Neural cell (in vitro differentiated cells): Measurements from ENCODE around the gene PWP1. TPM values are rescaled to one million over a fixed set of nuclear protein-coding genes. Genes with fewer than 3 reads are reported as not detected.
"Not testable (repeated sequence)": the region's sequence is repeated elsewhere in the genome, so short reads cannot be mapped to it uniquely, and the experiment has no call there.

ENCODE experiments used
- H2AFZ ChIP-seq: fragments of 200-600, 300-800 bp; sonication (generic), shearing (Covaris generic); 2 replicates; pipeline ENCODE4 v1.6.0; 2014; ENCODE audit warnings: low read depth, mild to moderate bottlenecking, antibody characterized with exemption, low read length, moderate library complexity
- H3F3A ChIP-seq: fragments of 200-600 bp; shearing (Covaris generic); 2 replicates; pipeline ENCODE4 v1.6.1; 2016; ENCODE audit warnings: mild to moderate bottlenecking, moderate library complexity, mixed read lengths, antibody characterized with exemption, low read length; ENCODE audit not compliant: insufficient read depth, poor library complexity, severe bottlenecking
- H3K27ac ChIP-seq: fragments of 200-600, 300-800 bp; sonication (generic), shearing (Covaris generic); 2 replicates; pipeline ENCODE4 v1.5.1; 2014; ENCODE audit warnings: mild to moderate bottlenecking, low read length, moderate library complexity
- H3K27me3 ChIP-seq: fragments of 300-800, 200-600 bp; sonication (generic), shearing (Covaris generic); 2 replicates; pipeline ENCODE4 v1.6.0; 2014; ENCODE audit warnings: mild to moderate bottlenecking, low read depth, low read length, moderate library complexity; ENCODE audit not compliant: insufficient read depth
- H3K36me3 ChIP-seq: fragments of 300-800, 200-600 bp; sonication (generic), shearing (Covaris generic); 2 replicates; pipeline ENCODE4 v1.5.1; 2014; ENCODE audit warnings: mild to moderate bottlenecking, antibody characterized with exemption, low read length, moderate library complexity; ENCODE audit not compliant: insufficient read depth
- H3K4me2 ChIP-seq: fragments of 300-800, 200-600 bp; sonication (generic), shearing (Covaris generic); 2 replicates; pipeline ENCODE4 v1.6.0; 2014; ENCODE audit warnings: mild to moderate bottlenecking, low read length
- H3K4me3 ChIP-seq: fragments of 300-800, 200-600 bp; sonication (generic), shearing (Covaris generic); 2 replicates; pipeline ENCODE4 v1.5.1; 2014; ENCODE audit warnings: mild to moderate bottlenecking, low read length, moderate library complexity
- H3K79me2 ChIP-seq: fragments of 200-600 bp; shearing (Covaris generic); replicated peaks from 2 replicates; pipeline ENCODE4 v1.6.0; 2014; ENCODE audit warnings: mild to moderate bottlenecking, low read length, moderate library complexity; ENCODE audit not compliant: insufficient read depth
- H3K9ac ChIP-seq: fragments of 300-800, 200-600 bp; sonication (generic), shearing (Covaris generic); 2 replicates; pipeline ENCODE4 v1.6.1; 2016; ENCODE audit warnings: mild to moderate bottlenecking, low read length, mixed read lengths
- H3K9me2 ChIP-seq: fragments of 200-600 bp; shearing (Covaris generic); 2 replicates; pipeline ENCODE4 v1.6.1; 2016; ENCODE audit warnings: mild to moderate bottlenecking, low read length, mixed read lengths; ENCODE audit not compliant: insufficient read depth
- H3K9me3 ChIP-seq: fragments of 200-600, 300-800 bp; sonication (generic), shearing (Covaris generic); 2 replicates; pipeline ENCODE4 v1.6.1; 2016; ENCODE audit warnings: mild to moderate bottlenecking, mixed run types, low read length, moderate library complexity, mixed read lengths
- H4K20me1 ChIP-seq: fragments of 200-600 bp; shearing (Covaris generic); 2 replicates; pipeline ENCODE4 v1.6.1; 2016; ENCODE audit warnings: mild to moderate bottlenecking, mixed run types; ENCODE audit not compliant: insufficient read depth
- EP300 ChIP-seq: fragments of 450-650 bp; conservative IDR thresholded peaks from 2 replicates; pipeline ENCODE4 v1.6.1; 2014; ENCODE audit warnings: antibody characterized with exemption, mild to moderate bottlenecking, moderate library complexity; ENCODE audit not compliant: poor library complexity, severe bottlenecking
- EZH2 ChIP-seq: fragments of 200-600, 300-800 bp; shearing (Covaris generic), sonication (generic); IDR thresholded peaks from 2 replicates; pipeline ENCODE4 v1.6.1; 2014; ENCODE audit warnings: antibody characterized with exemption, low read length, borderline replicate concordance, mild to moderate bottlenecking; ENCODE audit not compliant: insufficient read depth, poor library complexity, severe bottlenecking
- MXI1 ChIP-seq: fragments of 450-650 bp; conservative IDR thresholded peaks from 2 replicates; pipeline ENCODE4 v1.6.1; 2014; ENCODE audit warnings: antibody characterized with exemption, mild to moderate bottlenecking; ENCODE audit not compliant: poor library complexity, severe bottlenecking
- POLR2AphosphoS5 ChIP-seq: IDR thresholded peaks from 2 replicates; pipeline ENCODE4 v1.6.1; 2012
- RAD21 ChIP-seq: fragments of 450-650 bp; conservative IDR thresholded peaks from 2 replicates; pipeline ENCODE4 v1.6.1; 2014; ENCODE audit warnings: antibody characterized with exemption, mild to moderate bottlenecking, moderate library complexity
- SMC3 ChIP-seq: fragments of 450-650 bp; conservative IDR thresholded peaks from 2 replicates; pipeline ENCODE4 v1.6.1; 2014; ENCODE audit warnings: antibody characterized with exemption, mild to moderate bottlenecking, moderate library complexity; ENCODE audit not compliant: poor library complexity
- TAF1 ChIP-seq: IDR thresholded peaks from 2 replicates; pipeline ENCODE4 v1.6.1; 2012; ENCODE audit warnings: low read depth
- polyA plus RNA-seq: library from polyadenylated mRNA; depleted of rRNA; stranded (reverse); fragments of >200 nt; gene quantifications from 2 replicates; pipeline ENCODE4 v1.2.3, GENCODE V29; 2014
- TF ChIP-seq, protein P1 (sequence below): IDR thresholded peaks from 2 replicates; pipeline ENCODE4 v1.6.1; 2012; ENCODE audit warnings: borderline replicate concordance
- TF ChIP-seq, protein P2 (sequence below): fragments of 450-650 bp; IDR thresholded peaks from 2 replicates; pipeline ENCODE4 v1.5.1; 2014; ENCODE audit warnings: antibody characterized with exemption, mild to moderate bottlenecking, moderate library complexity; ENCODE audit not compliant: poor library complexity, severe bottlenecking

Gene PWP1
- polyA plus RNA-seq, 1 donor from 2014 or later, result 119 TPM

DNA sequence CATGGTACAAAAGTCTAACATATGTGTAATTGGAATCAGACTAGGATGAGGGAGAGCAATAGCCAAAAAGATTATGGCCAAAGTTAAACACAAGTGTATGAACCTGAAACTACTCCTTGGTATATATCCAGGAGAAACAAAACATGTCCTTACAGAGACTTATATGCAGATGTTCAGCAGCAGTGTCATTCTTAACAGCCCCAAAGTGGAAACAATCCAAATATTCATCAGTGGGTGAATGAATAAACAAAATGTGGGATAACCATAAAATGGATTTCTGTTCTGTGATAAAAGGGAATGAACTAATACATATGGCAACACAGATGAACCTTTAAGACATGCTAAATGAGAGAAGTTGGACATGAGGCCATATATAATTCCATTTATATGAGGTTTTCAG, 30.2 kb downstream of the PWP1 start:
- H3K36me3 ChIP-seq, result peaks cover 11% of the 10 kb centered on the region
- TF ChIP-seq EZH2, result no peak
- TF ChIP-seq POLR2AphosphoS5, result no peak
- TF ChIP-seq SMC3, result no peak
- no peak for TF ChIP-seq MXI1
- no peak for TF ChIP-seq TAF1
- TF ChIP-seq, protein P1, sequence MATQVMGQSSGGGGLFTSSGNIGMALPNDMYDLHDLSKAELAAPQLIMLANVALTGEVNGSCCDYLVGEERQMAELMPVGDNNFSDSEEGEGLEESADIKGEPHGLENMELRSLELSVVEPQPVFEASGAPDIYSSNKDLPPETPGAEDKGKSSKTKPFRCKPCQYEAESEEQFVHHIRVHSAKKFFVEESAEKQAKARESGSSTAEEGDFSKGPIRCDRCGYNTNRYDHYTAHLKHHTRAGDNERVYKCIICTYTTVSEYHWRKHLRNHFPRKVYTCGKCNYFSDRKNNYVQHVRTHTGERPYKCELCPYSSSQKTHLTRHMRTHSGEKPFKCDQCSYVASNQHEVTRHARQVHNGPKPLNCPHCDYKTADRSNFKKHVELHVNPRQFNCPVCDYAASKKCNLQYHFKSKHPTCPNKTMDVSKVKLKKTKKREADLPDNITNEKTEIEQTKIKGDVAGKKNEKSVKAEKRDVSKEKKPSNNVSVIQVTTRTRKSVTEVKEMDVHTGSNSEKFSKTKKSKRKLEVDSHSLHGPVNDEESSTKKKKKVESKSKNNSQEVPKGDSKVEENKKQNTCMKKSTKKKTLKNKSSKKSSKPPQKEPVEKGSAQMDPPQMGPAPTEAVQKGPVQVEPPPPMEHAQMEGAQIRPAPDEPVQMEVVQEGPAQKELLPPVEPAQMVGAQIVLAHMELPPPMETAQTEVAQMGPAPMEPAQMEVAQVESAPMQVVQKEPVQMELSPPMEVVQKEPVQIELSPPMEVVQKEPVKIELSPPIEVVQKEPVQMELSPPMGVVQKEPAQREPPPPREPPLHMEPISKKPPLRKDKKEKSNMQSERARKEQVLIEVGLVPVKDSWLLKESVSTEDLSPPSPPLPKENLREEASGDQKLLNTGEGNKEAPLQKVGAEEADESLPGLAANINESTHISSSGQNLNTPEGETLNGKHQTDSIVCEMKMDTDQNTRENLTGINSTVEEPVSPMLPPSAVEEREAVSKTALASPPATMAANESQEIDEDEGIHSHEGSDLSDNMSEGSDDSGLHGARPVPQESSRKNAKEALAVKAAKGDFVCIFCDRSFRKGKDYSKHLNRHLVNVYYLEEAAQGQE, result no peak
- TF ChIP-seq, protein P2, sequence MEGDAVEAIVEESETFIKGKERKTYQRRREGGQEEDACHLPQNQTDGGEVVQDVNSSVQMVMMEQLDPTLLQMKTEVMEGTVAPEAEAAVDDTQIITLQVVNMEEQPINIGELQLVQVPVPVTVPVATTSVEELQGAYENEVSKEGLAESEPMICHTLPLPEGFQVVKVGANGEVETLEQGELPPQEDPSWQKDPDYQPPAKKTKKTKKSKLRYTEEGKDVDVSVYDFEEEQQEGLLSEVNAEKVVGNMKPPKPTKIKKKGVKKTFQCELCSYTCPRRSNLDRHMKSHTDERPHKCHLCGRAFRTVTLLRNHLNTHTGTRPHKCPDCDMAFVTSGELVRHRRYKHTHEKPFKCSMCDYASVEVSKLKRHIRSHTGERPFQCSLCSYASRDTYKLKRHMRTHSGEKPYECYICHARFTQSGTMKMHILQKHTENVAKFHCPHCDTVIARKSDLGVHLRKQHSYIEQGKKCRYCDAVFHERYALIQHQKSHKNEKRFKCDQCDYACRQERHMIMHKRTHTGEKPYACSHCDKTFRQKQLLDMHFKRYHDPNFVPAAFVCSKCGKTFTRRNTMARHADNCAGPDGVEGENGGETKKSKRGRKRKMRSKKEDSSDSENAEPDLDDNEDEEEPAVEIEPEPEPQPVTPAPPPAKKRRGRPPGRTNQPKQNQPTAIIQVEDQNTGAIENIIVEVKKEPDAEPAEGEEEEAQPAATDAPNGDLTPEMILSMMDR, result no peak
- no peak for TF ChIP-seq EP300
- no peak for TF ChIP-seq RAD21
- H3F3A ChIP-seq, result no peaks in the 10 kb centered on the region
- no peaks in the 10 kb centered on the region for H3K9me3 ChIP-seq
- no peak overlapping the region for H3K9ac ChIP-seq
- H3K9me2 ChIP-seq, result no peaks in the 10 kb centered on the region
- no peaks in the 10 kb centered on the region for H3K79me2 ChIP-seq
- H3K27ac ChIP-seq, result no peak overlapping the region
- H2AFZ ChIP-seq, result no peak overlapping the region
- no peak overlapping the region for H3K4me3 ChIP-seq
- H4K20me1 ChIP-seq, result no peaks in the 10 kb centered on the region
- H3K4me2 ChIP-seq, result no peak overlapping the region
- H3K27me3 ChIP-seq, result no peaks in the 10 kb centered on the region

DNA sequence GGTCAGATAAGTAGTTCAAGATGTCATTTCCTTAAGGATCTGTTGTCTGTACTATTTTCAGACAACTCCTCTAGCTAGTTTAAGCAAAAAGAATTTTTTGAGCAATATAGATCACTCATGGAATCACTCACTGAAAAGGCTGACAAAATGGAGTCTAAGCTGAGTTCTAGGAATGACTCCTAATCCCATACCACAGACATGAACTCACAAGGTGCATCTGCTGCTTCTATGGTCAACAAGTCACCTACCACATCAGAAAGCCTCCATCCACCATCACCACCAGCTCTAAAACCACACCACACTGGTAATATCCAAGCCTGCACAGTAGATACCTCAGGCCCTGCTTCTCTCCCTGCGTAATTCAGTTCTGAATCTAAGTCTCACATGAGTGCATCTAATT, 33.0 kb downstream of the PWP1 start:
- Histone ChIP-seq H3K9me3 (no peaks in the 10 kb centered on the region), H4K20me1 (no peaks in the 10 kb centered on the region), H3F3A (no peaks in the 10 kb centered on the region), H2AFZ (no peak overlapping the region), H3K27ac (no peak overlapping the region), H3K4me3 (no peak overlapping the region), H3K9me2 (no peaks in the 10 kb centered on the region), H3K4me2 (no peak overlapping the region), H3K27me3 (no peaks in the 10 kb centered on the region), H3K9ac (no peak overlapping the region), H3K36me3 (peaks cover 6% of the 10 kb centered on the region), H3K79me2 (no peaks in the 10 kb centered on the region)
- TF ChIP-seq, protein P2, result no peak

DNA sequence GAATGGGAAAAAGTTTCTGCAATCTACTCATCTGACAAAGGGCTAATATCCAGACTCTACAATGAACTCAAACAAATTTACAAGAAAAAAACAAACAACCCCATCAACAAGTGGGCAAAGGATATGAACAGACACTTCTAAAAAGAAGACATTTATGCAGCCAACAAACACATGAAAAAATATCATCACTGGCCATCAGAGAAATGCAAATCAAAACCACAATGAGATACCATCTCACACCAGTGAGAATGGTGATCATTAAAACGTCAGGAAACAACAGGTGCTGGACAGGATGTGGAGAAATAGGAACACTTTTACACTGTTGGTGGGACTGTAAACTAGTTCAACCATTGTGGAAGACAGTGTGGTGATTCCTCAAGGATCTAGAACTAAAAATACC, 41.7 kb downstream of the PWP1 start:
- H3F3A ChIP-seq, H2AFZ ChIP-seq, H4K20me1 ChIP-seq, H3K4me2 ChIP-seq, H3K79me2 ChIP-seq, H3K4me3 ChIP-seq, H3K27me3 ChIP-seq, H3K36me3 ChIP-seq, H3K9me2 ChIP-seq, H3K27ac ChIP-seq, H3K9me3 ChIP-seq, H3K9ac ChIP-seq: not testable (repeated sequence)

DNA sequence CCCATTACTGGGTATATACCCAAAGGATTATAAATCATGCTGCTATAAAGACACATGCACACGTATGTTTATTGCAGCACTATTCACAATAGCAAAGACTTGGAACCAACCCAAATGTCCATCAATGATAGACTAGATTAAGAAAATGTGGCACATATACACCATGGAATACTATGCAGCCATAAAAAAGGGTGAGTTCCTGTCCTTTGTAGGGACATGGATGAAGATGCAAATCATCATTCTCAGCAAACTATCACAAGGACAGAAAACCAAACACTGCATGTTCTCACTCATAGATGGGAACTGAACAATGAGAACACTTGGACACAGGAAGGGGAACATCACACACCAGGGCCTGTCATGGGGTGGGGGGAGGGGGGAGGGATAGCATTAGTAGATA, 42.1 kb downstream of the PWP1 start:
- not testable (repeated sequence) for H3K9me2 ChIP-seq, H3K4me3 ChIP-seq, H3K36me3 ChIP-seq, H3K79me2 ChIP-seq, H3K4me2 ChIP-seq, H4K20me1 ChIP-seq, H3F3A ChIP-seq, H3K27ac ChIP-seq, H3K9ac ChIP-seq, H3K27me3 ChIP-seq, H3K9me3 ChIP-seq, H2AFZ ChIP-seq
